NCI-H1417 (cell line): ENCODE data around the gene STRADA.
A peak's percentile ranks its signal among the peaks of the same experiment; 100 is the strongest.

Experiments
- DNase-seq, 3 experiments: peaks; one replicate each; lab custom pipeline; 2025; lab: John Stamatoyannopoulos, UW

Gene STRADA

DNA sequence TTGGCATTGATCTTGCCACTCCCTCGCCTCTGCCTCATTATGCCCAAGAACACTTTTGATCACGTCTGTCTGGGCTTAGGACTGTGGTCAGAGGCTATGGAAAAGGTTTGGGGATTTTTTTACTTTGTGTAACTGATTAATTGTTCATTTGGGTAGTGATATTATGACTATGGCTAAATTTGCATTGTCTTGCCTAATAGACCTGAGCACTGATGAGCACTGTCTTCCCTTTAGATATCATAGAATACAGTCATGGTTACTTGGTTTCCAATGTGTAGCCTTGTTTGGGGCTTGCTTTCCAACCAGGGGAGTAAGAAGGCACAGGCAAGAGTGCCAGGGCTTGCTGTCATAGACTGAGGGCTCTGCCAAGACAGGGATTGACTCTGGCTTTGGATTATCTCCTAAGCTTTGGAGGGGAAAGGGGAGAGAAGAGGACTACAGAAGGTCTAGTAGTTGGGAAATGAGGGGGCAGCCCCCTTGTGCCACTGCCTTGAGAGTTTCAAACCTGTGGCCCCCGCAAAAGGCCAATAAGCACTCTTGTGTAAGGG, 55.4 kb downstream of the STRADA start:
- no peak for DNase-seq

DNA sequence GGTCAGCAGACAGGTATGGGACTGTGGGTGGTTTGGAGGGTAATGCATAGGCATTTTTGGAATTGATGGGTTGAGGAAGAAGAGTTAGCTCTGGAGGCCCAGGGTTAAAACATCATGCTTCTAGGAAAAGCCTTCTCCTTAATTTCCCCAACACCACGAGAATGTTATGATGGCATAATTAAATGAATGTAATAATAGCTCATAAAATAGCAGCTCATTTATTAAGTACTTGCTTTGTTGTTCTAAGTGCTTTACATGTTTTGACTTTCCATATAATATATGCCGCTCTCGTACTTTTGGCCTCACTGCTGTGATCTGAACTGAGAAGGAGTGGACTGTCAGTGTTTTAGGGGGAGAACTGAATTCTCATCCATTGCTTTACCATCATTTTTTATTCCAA, 56.0 kb downstream of the STRADA start:
- DNase-seq, result no peak

DNA sequence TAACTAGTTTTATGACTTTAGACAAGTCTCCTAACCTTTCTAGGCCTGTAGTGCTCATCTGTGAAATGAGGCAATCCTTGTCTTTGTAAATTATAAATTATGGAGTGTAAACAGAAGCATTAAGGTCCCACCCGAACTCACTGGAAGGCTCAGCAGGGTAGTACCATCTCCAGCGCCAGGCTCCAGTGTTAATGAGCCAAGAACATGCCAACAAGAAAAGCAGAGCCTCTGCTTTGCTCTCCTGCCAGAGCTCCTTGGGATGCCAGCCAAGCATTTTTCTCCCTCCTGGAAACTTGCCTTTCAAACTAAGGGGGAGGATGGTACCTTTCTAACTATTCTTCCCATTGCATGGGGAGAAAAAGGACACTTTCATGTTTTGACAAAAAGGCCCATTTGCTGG, 56.6 kb downstream of the STRADA start:
- DNase-seq, result no peak

DNA sequence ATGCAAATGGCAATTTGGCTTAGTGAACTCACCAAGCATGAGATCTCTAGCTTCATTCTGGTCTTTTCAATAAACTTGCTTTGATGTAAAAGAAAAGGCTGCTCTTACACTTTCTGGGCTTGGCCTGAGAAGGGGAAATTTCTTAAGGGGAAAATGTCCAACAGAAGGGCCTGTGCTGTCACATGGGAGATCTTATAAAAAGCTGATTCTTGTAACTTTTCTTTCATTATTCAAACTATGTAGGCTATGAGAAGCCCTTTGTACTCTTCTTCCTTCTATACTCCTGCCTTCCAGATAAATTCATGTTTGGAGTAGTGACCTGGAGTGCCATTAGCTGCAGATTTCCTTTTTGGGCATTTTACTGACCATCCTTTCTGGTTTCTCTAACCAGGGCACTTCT, 58.6 kb downstream of the STRADA start:
- DNase-seq, result no peak

DNA sequence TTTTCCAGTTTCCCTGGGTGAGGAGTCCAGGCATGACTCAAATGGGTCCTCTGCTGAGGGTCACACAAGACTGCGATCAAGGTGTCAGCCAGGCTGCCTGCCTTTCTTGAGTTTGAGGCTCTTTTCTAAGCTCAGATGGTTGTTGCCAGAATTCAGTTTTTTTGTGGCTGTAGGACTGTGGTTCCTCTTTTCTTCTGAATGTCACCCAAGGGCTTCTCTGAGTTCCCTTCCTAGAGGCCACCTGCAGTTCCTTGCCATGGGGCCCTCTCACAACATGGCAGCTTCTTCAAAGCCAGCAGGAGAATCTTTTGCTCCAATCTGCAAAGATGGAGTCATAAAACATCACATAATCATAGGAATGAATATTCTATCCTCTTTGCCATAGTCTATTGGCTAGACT, 59.2 kb downstream of the STRADA start:
- DNase-seq, result no peak

DNA sequence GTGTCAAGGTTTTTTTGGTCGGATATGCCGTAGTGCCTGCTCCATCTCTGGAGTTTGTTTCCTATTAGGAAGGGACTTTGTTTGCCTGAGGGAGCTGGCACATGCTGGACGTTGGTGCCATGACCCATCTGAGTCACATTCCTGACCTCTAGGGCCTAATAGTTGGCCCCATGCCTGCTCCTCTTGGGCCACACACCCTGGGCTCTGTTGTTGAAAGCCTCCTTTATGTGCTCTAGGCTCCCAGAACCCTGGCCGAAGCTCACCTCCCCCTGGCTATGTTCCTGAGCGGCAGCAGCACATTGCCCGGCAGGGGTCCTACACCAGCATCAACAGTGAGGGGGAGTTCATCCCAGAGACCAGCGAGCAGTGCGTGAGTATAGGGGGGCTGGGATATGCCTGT, 60.1 kb downstream of the STRADA start:
- no peak for DNase-seq

DNA sequence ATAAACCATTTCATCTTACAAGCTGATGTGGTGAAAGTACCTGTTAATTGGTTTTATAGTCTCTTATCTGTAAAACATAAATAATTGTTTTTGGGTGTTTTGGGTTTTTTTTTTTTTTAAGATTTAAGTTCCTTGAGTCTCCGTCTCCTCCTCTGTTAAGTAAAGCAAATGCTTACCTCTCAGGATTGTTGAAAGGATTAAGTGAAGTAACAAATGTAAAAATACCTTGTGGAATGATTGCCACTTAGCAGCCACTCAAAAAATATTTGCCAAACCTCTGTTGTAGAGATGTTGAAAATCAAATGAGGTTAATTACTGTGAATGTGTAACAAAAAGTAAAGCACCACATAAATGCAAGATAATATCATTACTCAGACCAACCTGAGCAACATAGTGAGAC, 60.9 kb downstream of the STRADA start:
- no peak for DNase-seq

DNA sequence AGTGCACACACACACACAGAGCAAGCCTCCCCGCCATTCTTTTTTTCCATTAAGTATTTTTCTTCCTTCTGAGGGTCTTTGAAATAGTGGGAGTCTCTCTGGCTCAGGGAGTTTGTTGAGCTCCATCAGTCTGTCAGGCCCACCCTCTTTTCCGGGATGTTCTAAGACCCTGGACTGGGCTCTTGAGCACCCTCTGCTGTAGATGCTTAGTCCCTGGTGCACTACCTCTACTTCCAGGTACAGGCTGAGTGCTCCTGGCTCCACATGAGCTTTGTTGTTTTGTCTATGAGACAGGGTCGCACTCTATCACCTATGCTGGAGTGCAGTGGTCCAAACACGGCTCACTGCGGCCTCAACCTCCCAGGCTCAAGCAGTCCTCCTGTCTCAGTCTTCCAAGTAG, 62.4 kb downstream of the STRADA start:
- no peak for DNase-seq

DNA sequence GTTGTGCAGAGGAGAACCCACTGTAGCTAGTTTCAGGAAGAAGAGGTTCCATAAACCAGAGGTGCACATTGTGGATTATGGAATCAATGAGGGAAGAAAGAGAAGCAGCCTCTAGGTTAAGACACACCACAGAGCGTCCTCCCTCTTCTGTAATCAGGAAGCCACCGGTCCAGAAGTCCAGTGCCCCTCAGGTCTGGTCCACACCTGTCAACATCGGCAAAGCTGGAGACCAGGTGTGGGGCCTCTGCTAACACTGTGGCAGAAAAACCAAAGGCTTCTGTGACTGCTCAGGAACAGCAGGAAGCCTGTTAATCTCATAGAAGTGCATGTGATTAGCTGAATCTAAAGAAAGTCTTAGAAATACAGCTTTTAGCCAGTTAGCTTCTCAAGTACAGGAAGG, 65.0 kb downstream of the STRADA start:
- no peak for DNase-seq

DNA sequence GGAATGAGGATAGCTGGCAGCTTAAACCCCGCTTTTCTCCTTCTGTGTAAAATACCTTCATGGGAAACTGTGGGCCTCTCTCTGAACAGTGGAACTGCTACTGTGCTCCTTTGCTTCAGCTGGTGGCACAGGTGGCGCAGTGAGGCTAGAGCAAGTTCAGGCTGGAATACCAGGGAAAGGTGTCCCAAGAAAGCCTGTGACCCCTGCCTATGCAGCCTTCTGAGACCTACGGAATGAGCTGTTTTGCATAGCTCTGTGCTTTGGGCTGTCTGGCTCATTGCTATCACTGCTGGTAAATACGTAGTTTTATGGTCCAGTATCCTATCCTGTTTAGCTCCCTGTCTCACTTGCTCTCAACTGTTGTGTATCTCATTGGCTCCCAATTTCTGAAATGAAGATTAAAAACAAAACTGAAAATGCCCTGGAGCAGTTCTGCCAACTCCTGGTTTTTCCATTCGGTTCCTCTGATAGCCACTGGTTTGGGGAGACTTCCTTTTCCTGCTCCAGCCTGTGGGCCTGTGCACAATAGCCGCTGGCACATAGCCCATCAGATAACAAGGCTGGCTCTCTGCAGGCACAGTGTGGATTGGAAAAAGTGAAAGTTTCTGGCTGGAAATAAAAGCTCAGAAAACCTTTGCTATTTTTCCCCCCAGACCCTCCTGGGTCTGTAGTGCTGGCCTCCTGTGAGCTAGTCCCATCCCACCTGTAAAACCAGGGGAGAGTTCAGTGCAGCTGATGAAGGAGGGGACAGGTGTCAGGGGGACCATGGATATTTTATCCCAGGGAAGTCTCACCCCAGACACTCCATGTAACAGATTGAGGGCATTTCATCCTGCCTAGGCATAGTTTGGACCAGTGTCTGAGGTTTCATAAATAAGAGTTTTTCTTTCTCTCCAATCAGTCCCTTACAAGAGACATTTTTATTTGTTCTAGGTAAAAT, 65.7 kb downstream of the STRADA start:
- peak in 1 of 3 experiments; percentile 3 for DNase-seq

DNA sequence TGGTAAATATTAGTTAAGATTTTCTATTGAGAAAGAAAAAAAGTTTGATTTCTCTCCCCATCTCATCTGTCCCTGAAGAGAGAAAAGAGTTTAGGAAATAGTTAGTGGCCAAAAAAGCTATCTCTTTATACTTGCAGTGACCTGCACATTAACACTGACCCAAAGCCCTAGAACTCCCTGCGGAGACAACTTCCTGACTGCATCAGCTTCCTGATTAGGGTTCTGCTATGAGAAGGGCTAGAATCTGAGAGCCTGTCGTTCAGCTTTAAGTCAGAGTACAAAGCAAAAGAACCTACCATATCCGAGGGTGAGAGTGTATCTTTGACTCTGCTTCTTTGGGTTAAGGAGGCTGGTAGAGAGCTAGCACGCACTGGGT, 66.4 kb downstream of the STRADA start:
- DNase-seq, result no peak

DNA sequence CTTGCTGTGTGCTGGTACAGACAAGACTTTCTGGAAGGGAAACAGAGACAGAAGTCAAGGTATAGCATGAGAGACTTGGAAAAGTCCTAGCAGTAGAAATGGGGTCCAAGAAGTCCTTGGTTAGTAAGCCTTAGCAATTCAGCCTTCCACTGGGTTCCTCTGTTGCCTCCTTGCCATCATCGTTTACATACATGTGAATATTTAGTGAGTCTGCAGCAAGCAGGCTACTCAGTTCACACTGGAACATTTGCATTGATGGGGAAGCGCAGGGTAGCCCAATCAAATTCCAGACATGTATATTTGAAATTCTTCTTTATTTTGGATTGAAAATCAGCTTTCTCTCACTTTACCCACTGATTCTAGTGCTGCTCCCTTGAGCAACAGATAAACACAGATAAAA, 68.7 kb downstream of the STRADA start:
- DNase-seq, result no peak

DNA sequence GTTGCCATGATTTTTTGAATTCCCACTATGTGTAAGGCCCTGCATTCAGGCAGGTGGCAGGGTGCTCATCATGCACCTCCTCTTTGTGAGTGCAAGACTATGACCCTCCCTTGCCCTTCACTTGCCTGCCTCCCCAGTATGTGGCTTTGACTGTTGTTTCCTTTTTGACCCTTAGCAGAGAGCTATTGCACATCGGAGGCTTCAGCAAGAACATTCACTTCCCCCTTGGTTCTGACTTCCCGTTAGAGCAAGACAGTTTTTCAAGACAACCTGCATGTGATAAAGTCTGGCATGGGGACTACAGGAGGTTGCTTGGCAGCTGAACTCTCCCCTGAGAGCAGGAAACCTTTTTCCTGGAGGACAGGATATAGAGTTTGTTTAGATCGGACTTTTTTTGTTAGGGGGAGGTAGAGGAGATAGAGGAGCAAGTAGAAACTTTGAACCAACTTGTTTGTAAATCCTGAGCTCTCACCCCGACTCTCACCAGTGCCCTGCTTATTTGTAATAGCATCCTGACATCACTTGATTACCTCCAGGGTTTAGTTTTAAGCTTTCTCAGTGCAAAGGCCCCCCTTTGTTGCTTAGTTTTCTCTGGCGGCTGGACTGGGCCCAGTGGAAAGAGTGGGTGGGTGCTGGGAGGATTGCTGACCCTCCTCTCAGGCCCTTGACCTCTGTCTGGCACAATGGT, 75.9 kb downstream of the STRADA start:
- DNase-seq, result no peak

DNA sequence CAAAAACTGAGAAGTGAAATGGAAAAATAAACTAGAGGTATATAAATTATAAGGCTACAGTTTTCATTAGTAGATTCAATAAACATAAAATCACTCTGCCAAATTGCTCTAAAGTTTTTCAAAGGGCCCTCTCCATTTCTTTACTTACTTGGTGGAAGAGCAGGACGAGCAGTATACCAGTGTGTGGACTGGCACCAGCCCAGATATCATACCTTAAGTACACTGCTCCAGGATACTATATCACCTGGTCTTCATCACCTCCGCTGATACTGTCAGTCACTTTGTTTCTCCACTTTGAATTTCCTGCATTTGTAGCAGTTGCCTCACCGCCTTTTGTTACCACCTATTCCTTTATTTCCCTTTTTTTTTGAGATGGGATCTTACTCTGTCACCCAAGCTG, 81.7 kb downstream of the STRADA start:
- DNase-seq, result no peak

DNA sequence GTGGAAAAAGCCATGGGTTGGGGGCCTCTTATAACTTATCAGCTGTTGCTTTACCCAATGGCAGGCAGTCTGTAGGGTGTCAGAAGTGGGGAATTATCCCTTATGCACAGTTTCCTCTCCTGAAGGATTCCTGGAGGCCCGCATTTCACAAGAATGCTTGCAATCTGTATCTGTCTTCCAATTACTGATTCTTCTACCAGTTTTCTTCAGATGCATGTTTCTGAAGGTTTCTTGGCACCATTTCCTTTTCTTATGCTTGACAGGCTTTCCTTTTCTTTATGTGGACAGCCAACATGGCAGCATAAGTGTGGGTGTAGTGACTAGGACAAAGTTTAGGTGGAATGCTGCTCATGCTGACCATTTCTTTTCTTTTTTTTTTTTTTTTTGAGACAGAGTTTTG, 83.2 kb downstream of the STRADA start:
- DNase-seq, result no peak

DNA sequence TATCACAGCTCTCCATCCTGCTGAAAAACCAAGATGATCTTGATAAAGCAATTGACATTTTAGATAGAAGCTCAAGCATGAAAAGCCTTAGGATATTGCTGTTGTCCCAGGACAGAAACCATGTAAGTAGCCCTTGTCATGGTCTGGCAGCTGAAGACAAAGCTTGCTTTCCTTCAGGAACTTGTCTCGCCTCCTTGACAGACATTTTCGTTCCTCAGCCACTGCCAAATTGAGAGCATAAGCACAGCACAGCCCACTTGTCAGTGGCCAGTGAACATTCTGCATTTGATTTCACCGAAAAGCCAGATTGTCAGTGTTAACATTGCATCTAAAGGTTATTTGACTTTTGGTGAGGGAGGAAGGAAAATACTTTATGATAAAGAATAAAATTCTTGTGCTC, 83.8 kb downstream of the STRADA start:
- no peak for DNase-seq

DNA sequence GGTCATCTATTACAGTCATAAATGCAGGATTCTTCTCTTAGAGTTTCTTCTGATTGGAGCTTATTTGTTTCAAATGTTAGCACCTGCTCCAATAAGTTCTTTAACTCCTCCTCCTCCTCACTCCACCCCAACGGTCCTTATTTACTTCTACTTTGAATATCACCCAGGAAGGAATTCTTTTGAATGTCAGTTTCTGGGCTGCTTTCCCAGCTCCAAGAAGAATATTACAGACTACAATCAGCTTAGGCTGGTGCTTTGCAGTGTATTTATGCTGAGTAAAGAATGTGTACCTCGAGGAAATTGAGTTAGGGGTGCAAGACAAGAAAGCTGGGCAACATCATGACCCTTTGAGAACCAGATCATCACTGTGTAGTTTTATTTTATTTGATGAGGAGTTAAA, 88.5 kb downstream of the STRADA start:
- DNase-seq, result no peak
